ENCODE data around the gene RFK.
"Not testable (repeated sequence)": the region's sequence is repeated elsewhere in the genome, so short reads cannot be mapped to it uniquely, and the experiment has no call there.

Gene RFK

DNA sequence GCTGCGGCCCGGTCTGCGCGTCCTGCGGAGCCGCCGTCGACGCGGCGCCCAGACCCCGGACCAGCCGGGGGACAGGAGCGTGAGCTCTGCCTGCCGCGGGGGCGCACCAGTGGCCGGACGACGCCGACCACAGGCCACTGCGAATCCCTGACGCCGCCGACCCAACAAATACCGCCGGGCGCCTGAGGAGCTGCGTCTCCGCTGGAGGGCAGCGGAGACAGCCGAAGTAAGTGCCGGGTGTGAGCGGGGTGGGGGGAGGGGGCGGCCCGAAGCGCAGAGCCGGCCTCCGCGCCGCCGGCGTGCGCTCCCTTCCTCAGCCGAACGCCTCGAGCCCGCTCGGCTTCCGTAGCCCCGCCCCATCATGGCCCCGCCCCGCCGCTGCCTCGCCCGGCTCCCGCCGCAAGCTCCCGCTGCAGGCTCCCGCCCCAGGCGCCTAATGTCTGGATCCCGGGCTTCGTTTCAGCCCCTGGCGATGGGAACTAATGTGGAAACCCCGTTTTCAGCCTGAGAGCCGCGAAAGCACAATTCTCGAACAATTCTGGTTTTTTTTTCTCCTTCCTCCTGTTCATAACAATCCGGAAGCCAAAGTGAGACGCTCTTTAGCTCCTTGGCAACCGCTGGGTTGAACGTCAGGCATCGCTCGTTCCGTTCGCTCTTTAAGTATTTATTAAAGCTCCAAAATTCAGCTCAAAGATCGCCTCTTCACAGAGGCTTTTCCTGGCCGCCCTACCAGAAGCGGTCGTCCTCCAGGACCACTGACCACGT lies at the start of gene RFK:
Gene RFK (minus strand): TSS at position 232 of the 765 bp plus-strand sequence. CDS start 255 bp downstream, outside the sequence.
- DNase-seq (ENCODE audit: low read depth) = peak; percentile 90

DNA sequence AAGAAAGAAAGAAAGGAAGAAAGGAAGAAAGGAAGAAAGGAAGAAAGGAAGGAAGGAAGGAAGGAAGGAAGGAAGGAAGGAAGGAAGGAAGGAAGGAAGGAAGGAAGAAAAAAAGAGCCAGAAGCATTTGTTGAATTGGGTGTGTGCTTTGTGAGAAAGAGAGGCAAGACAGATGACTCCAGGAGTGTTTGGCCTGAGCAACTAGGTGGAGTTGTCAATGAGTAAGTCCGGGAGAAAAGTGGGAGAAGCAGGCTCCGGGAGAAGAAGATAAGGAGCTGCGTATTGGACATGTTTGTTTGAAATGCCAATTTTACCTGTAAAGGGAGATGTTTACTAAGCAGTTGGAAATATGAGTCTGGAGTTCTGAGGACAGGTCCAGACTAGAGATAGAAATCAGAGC lies 49.7 kb upstream of the RFK start:
- no peak for DNase-seq (ENCODE audit: low read depth)

DNA sequence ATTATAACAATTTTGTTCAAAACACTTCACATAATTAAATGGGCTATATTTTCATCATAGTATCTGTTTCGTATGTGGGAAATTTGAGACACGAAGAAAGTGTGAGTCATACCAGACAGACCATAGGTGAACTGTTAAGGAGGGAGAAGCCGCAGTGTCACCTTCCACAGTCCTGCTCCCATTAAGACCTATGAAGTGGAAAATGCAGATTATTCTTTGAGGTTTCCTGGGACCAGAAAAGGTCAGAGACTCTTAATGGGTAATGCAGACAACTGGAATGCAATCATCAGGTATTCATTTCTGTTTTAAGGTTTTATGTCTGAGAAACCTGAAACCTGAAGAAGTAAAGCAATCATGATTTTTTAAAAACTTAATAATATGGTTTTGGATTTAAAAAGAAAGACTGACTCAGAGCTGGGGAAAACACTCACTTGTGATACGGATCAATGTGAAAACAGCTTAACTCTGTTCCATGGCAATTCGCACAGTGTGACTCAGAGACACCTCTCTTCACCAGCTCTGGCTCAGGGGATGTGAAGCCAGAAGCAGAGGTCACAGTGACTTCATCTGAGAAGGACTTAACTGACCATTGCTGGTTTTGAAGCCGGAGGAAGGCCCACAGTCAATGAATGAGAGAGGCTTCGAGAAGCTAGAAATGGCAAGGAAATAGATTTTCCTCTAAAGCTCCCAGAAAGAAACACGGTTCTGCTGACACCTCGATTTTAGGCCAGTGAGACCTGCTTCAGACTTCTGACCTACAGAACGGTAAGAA lies 47.5 kb upstream of the RFK start:
- DNase-seq (ENCODE audit: low read depth) = peak; percentile 29

DNA sequence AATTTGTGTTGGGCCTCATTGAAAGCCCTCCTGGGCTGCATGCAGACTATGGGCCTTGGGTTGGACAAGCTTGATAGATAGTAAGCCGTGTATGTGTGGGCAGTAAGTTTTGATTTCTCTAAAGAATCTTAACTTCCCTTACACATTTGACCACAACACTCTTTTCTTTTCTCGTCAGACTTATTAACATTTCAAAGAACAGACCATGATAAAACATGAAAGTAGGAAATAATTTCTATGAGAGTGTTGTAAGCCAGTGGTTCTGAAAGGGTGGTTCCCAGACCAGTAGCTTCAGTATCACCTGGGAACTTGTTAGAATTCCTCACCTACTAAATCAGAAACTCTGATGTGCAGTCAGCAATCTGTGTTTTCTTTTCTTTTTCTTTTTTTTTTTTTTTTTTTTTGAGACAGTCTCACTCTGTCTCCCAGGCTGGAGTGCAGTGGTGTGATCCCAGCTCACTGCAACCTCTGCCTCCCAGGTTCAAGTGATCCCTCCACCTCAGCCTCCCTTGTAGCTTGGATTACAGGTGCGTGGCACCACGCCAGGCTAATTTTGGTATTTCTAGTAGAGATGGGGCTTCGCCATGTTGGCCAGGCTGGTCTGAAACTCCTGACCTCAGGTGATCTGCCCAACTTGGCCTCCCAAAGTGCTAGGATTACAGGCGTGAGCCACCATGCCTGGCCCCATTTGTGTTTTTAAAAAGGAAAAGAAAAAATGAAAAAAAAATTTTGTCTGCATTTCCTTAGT lies 44.8 kb upstream of the RFK start:
- DNase-seq (ENCODE audit: low read depth) = no peak

DNA sequence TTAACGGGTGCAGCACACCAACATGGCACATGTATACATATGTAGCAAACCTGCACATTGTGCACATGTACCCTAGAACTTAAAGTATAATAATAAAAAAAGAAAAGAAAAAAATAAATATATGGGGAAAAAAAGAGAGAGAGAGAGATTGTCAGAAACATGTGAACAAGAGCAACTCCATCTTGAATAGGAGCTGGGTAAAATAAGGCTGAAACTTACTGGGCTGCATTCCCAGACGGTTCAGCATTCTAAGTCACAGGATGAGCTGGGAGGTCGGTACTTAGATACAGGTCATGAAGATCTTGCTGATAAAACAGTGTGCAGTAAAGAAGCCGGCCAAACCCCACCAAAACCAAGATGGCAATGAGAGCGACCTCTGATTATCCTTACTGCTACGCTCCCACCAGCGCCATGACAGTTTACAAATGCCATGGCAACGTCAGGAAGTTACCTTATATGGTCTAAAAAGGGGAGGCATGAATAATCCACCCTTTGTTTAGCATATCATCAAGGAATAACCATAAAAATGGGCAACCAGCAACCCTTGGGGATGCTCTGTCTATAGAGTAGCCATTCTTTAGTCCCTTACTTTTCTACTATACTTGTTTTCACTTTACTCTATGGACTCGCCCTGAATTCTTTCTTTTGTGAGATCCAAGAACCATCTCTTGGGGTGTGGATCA lies 42.9 kb upstream of the RFK start:
- DNase-seq (ENCODE audit: low read depth) = not testable (repeated sequence)

DNA sequence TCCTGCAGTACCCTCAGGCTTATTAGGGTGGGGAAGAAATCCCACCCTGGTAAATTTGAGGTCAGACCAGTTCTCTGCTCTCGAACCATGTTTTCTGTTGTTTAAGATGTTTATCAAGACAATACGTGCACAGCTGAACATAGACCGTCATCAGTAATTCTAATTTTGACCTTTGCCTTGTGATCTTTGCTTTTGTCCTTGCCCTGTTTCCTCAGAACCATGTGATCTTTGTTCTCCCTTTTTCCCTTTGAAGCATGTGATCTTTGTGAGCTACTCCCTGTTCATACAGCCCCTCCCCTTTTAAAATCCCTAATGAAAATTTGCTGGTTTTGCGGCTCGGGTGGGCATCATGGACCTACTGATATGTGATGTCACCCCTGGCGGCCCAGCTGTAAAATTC lies 40.7 kb upstream of the RFK start:
- not testable (repeated sequence) for DNase-seq (ENCODE audit: low read depth)

DNA sequence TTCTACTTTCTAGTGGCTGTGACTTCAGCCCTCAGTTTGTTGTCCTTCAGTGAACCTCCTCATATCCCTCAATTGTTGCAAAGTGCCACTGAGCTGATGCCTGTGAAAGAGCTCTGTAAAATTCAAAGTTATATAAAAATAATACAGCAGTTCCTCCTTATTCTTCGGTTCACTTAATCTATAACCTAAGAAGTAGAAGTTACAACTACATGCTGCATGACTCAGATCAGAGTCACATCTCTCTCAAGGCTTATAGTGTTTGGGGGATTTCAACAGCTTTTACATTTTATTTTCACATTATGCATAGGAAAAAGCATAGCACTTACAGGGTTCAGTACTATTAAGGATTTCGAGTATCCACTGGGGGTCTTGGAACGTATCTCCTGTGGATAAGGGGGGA lies 39.6 kb upstream of the RFK start:
- DNase-seq (ENCODE audit: low read depth) = peak; percentile 47

DNA sequence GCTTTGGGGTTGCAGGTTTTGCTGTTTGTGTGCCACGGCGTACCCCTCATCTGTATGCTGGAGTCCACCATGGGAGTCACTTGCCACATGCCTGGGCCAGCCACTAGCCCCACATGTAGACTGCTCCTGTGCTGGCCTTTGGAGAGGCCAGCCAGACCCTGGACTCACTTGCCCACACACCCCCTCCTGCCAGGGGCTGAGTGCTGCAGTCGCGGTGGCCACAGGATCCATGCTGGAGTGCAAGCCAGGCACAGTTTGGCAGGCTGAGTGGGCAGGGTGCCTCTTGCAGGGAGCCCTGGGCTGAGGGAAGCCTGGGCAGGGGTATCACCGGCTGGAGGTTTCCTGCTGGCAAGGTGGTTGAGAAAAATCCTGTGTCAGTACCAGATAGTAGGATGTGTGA lies 39.2 kb upstream of the RFK start:
- DNase-seq (ENCODE audit: low read depth) = no peak

DNA sequence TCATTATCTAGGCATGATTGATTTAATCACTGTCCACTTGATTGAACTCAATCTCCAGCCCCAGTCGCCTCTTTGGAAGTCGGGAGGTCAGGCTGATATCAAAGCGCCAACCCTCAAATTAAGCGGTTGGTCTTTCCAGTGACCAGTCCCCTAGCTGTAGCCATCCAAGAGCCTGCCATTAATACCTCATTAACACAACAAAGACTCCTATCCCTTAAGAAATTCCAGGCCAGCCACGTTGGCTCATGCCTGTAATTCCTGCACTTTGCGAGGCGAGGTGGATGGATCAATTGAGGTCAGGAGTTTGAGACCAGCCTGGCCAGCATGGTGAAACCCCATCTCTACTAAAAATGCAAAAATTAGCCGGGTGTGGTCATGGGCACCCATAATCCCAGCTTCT lies 37.4 kb upstream of the RFK start:
- DNase-seq (ENCODE audit: low read depth) = no peak

DNA sequence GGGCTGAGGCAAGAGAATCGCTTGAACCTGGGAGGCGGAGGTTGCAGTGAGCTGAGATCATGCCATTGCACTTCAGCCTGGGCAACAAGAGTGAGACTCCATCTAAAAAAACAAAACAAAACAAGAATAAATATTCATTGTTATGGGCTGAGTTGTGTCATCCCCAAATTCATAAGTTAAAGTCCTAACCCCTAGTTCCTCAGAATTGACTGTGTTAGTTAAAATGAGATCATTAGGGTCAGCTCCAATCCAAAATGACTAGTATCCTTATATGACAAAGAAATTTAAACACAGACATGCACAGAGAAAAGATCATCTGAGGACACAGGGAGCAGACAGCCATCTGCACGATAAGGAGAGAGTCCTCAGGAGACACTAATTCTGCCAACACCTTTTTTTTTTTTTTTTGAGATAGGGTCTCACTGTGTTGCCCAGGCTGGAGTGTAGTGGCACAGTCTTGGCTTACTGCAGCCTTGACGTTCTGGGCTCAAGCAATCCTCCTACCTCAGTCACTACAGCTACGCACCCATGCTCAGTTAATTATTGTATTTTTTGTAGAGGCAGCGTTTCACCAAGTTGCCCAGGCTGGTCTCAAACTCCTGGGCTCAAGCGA lies 32.7 kb upstream of the RFK start:
- DNase-seq (ENCODE audit: low read depth) = no peak

DNA sequence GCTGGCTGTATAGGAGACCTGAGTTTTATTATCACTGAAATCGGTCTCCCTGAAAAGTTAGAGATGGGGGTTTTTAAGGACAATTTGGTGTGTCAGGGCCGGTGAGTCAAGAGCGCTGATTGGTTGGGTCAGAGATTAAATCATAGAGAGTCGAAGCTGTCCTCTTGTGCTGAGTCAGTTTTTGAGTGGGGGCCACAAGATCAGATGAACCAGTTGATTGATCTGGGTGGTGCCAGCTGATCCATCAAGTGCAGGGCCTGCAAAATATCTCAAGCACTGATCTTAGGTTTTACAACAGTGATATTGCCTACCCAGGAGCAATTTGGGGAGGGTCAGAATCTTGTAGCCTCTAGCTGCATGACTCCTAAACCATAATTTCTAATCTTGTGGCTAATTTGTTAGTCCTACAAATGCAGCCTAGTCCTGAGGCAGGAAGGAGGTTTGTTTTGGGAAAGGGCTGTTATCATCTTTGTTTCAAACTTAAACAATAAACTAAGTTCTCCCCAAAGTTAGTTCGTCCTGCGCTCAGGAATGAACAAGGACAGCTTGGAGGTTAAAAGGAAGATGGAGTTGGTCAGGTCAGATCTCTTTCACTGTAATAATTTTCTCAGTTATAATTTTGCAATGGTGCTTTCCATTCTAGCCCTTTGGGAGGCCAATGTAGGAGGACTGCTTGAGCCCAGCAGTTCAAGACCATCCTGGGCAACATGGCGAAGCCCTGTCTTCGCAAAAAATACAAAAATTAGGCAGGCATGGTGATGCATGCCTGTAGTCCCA lies 31.6 kb upstream of the RFK start:
- DNase-seq (ENCODE audit: low read depth) = no peak

DNA sequence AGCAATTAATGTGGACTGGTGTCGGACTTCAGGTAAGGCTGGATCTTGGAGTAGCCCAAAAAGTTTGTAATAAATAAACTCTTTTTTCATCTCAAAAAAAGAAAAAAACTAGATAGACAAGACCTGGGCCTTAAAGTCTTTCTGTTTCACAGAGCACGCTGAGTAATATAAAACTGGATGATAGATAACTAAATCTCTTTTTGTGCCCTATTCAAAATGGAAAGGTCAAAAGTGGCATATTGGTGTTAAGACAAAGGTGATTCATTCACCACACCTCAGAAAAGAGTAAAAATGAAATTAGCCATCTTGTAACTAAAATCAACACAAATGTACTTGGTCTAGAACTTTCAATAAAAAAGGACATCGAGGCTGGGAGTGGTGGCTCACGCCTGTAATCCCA lies 30.3 kb upstream of the RFK start:
- DNase-seq (ENCODE audit: low read depth) = no peak

DNA sequence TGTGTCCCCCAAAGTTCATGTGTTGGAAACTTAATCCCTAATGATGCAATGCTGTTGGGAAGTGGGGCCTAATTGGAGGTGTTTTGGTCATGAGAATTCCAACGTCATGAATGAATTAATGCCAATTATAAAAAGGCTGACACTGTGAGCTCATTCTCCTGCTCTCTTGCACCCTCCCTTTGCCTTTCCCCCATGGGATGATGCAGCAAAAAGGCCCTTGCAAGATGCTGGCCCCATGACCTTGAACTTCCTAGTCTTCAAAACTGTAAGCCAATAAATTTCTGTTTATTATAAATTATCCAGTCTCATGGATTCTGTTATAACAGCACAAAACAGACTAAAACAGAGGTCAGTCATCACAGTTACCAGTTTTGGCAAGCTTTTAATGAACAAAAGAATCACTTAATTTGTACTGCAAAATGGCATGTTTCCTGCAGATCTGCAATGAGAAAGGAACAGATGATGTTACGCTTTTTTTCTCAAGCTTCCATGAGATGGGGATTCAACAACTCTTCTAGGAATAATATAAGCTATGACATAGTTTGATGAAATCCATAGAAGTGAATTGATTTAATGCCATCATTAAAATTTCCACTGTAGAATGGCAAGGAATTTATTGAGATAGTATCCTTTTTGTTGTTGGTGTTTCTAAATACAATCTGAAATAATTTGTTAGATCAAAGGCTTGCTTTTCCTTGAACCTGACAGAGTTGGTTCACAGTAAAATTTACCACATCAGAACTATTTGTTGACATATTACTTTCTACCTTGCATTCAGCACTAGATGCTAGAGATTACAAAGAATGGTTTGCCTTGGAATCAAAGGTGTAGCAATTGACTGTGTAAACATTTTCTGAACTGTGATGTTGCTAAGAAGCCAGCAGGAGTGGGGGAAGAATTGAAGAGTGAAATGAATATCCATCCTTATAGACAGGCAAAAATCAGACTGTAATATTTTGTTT lies 29.3 kb upstream of the RFK start:
- no peak for DNase-seq (ENCODE audit: low read depth)

DNA sequence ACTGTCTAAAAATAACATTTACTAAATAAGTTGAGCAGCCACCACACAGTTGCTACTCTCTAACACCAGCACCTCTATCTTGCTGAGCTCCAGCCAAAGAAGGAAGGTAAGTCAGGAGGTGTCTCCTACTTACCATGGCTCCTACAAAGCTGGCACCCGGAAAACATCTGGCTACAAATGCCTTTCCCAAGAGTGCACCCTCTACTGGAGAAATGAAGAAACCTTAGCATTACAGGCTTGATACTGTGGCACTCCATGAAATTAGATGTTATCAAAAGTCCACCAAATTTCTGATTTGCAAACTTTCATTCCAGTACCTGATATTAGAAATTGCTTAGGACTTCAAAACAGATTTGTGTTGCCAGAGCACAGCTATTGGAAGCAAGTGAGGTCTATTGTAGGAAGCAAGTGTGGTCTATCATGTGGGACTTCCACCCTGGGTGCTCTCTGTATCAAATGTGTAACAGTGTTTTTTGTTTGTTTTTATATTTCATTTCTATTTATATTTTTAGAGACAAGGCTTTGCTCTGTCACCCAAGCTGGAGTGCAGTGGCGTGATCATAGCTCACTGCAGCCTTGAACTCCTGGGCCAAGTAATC lies 25.7 kb upstream of the RFK start:
- DNase-seq (ENCODE audit: low read depth) = peak; percentile 31

DNA sequence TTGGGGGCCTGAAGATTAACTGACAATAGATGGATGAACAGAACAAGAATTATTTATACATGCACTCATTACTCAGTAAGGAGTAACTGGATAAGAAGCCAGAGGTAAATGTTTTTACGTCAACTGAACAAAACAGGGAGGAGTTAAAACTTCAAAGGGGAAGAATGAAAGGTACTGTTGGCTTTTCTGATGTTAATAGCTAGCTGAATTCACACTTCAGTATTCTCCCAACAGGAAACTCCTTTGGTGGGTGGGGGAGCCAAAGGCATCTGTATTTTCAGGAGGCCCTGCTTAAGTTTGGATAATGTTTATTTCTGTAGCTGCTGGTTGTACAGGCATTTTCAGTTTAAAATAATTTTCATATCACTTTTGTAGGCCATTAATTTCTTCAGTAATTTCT lies 23.2 kb upstream of the RFK start:
- DNase-seq (ENCODE audit: low read depth) = no peak

DNA sequence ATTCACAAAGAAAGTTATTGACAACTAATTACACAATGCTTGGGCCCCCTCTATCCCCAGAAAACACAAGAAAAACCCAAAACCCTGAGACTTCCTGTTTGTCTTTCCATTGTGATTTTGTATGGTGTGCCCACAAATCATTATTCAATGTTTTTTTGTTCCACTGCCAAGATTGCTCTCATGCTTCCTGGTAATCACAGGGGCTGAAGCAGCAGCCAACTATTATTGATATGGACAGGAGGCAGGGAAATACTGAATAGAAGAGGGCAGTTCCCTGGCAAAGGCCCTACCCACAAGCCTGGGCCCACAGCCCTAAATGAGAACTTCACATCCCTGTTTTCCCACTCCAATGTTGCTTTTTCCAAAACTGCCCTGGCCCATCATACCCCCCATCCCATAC lies 21.5 kb upstream of the RFK start:
- no peak for DNase-seq (ENCODE audit: low read depth)

DNA sequence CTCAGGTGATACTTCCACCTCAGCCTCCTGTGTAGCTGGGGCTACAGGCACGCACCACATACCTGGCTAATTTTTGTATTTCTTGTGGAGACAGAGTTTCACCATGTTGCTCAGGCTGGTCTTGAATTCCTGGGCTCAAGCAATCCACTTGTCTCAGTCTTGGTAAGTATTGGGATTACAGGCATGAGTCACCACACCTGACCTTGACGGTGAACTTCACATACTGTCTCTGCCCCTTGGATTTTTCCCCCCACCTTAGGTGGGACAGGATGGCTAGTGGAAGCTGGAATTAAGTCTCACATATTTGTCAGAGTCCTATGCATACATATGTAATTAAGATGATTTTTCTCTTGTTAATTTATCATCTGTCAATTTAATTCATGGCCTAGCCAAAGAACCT lies 20.9 kb upstream of the RFK start:
- DNase-seq (ENCODE audit: low read depth) = peak; percentile 49

DNA sequence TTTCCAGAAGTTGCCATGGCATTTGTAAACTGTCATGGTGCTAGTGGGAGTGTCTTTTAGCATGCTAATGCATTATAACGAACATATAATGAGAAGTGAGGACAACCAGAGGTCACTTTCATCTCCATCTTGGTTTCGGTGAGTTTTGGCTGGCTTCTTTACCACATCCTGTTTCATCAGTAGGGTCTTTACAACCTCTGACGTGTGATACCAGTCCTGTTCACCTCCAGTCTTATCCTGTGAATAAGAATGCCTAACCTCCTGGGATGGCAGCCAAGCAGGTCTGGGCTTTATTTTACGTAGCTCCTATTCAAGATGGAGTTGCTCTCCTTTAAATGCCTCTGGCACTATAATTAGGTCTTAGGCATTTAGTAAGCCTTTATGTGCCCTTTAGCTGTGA lies 20.4 kb upstream of the RFK start:
- peak; percentile 16 for DNase-seq (ENCODE audit: low read depth)

DNA sequence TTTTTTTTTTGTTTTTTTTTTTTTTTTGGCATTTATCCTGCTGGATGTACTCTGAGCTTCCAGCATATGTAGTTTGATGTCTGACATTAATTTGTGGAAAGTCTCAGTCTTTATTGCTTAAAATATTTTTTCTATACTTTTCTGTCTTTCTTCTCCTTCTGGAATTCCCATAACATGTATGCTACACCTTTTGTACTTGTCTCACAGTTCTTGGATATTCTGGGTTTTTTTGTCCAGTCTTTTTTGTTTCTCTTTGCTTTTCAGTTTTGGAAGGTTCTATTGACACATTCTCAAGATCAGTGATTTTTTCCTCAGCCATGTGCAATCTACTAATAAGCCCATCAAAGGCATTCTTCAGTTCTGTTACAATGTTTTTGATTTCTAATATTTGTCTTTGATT lies 19.4 kb upstream of the RFK start:
- DNase-seq (ENCODE audit: low read depth) = no peak
